GM18951 (cell line): ENCODE data around the gene PRDX4.

ENCODE experiments used
- POLR2A ChIP-seq: IDR thresholded peaks from 4 replicates; pipeline ENCODE4 v1.6.1; 2011; ENCODE audit warnings: mild to moderate bottlenecking; ENCODE audit not compliant: insufficient read length, insufficient read depth; ENCODE audit errors: extremely low read depth
- in situ Hi-C: fragments of 300-500 bp; cut with MboI; formaldehyde crosslinking; loops from one replicate; pipeline ENCODE4 v1.12.0; 2022; ENCODE audit warnings: low sequenced_read_pairs, mixed read lengths, inconsistent platforms; ENCODE audit not compliant: unreplicated experiment

Gene PRDX4

GRCh38 chrX:23705235-23705634 lies 37.9 kb downstream of the PRDX4 start:
- TF ChIP-seq POLR2A = no peak

GRCh38 chrX:23720117-23720677 lies 52.9 kb downstream of the PRDX4 start:
- TF ChIP-seq POLR2A = no peak
- in situ Hi-C loops = no loop called here

More at GRCh38 chrX:23705235-23705634, 37.9 kb downstream of the PRDX4 start:
- in situ Hi-C loops = no loop called here

- in situ Hi-C loops = no loop called here
- TF ChIP-seq POLR2A = no peak
Observed at GRCh38 chrX:23726191-23726590, 58.9 kb downstream of the PRDX4 start.

- no peak for TF ChIP-seq POLR2A
- in situ Hi-C loops = no loop called here
Observed at GRCh38 chrX:23727206-23727605, 59.9 kb downstream of the PRDX4 start.

GRCh38 chrX:23729214-23729613 lies 61.9 kb downstream of the PRDX4 start:
- no peak for TF ChIP-seq POLR2A
- in situ Hi-C loops = no loop called here

GRCh38 chrX:23731951-23732350 lies 64.7 kb downstream of the PRDX4 start:
- in situ Hi-C loops = no loop called here
- TF ChIP-seq POLR2A = no peak

- in situ Hi-C loops = no loop called here
- TF ChIP-seq POLR2A = no peak
Observed at GRCh38 chrX:23732704-23733103, 65.4 kb downstream of the PRDX4 start.
